ENCODE results near the gene TNPO2.

The TNPO2 gene

GRCh38 chr19:12723641-12724426 is at the start of gene TNPO2:
Gene TNPO2 (minus strand): TSS chr19:12723932. CDS start chr19:12720977, 2,955 bp downstream.
- no peak for DNase-seq

DNA sequence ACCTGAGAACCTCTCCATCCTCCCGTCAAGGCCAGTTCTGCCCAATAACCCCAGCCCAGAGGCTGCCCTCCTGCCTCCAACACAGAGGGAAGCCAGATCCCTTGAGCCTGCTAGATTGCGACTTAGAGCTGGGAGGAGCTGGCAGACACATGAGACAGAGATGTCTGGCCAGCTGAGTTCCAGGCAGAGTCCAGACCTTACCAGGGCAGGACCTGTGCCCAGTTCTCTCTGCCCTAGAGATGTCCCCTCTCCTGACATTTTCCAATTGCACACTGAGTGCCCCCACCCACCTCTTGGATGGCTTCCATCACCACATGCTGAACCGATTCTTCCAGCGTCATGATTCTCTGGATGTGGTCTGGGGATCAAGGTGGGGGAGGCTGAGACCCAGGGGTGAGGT is 48.6 kb upstream of the TNPO2 start:
- no peak for DNase-seq

DNA sequence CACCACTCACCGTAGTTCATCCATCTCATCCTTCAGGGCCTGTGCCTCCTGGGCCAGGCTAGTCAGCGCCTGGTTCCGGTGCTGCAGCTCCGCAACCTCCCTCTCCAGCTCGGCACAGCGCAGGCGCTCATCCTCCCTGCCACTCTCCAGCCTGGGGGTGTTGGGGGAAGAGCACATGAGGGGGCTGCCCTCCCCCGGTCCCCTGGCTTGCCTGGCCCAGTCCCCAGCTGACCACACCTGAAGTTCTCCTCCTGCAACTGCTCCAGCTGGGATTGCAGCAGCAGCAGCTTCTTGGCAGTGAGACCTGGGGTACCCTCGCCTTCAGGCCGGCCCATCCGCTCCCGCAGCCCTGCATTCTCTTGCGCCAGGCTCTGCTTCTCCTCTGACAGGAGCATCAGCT is 47.2 kb upstream of the TNPO2 start:
- no peak for DNase-seq

DNA sequence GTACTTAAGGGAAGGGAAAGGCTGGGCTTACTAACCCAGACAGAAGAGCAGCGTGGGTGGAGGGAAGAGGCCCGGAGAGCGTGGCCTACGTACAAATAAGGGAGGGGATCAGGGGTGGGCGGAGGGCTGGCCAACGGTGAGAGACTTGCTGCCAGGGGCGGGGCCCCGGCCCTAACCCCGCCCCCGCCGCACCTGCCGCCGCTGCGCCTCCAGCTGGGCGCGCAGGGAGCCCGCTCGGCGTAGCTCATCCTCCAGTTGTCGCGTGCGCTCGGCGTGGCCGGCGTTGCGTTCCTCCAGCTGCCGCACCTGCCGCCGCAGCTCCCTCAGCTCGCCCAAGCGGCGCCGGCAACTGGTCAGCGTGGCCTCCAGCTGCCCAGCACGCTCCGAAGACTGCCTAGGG is 46.0 kb upstream of the TNPO2 start:
- no peak for DNase-seq

DNA sequence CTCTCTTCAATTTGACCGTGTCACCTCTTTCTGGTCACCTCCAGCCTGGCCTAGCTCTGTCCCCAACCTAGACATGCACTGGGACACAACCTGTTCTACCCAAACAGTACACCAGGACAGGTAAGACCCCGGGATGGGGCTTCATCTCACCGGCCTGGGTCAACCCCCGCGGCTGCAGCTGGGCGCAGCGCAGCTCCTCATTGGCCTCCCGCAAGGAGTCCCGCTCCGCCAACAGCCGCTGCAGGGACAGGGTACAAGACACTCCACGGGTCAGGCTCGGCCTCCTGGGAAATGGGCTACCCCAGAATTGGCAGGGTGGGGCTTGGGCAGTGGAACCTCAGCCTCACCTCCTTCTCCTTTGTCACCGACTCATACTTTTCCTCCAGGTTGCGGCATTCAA is 43.9 kb upstream of the TNPO2 start:
- DNase-seq, result no peak

DNA sequence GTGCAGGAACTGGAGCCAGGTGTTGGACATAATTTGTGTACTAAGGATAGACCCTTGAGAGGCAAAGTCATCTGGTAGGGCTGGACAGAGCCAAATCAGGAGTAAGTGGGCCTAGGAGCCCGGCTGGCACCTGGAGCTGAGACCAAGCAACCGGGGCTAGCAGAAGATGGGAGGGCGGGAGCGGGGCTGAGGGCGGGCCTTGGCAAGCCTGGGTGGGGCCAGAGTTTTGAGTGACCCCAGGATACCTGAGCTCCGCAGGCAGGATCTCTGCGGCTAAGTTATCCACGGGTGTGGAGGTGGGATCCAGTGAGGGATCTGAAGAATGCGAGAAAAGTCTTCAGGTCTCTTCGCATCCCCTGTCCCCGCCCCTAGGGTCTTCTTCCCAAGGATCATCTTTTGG is 43.4 kb upstream of the TNPO2 start:
- no peak for DNase-seq

DNA sequence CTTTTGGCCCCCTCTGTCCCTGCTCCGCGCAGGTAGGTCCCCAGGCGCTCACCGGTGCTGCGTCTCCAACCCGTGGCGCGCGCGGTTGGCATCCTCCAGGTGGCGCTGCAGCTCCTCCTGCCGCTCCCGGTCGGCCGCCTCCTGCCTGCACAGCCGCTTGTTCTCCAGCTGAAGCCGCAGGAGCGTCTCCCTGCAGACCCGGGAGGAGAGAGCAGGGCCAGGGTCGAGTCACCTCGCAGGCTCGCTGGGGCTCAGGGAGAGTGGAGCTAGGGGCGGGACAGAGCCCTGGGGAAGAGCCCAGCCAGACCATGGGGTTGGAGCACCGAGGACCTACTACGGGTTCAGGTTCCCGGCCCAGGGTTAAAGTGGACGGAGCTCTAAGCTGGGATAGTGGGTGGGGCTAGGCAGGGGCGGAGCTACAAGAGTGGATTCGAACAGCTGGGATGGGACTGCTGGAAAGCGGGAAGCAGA is 42.4 kb upstream of the TNPO2 start:
- DNase-seq, result no peak

- DNase-seq, result no peak
Measured at GRCh38 chr19:12764698-12765097, 41.0 kb upstream of the TNPO2 start.

- DNase-seq, result no peak
Measured at GRCh38 chr19:12763100-12763499, 39.4 kb upstream of the TNPO2 start.

GRCh38 chr19:12759686-12760085 is 36.0 kb upstream of the TNPO2 start:
- DNase-seq, result no peak

- DNase-seq, result no peak
Measured at GRCh38 chr19:12757544-12758274, 34.0 kb upstream of the TNPO2 start.

DNA sequence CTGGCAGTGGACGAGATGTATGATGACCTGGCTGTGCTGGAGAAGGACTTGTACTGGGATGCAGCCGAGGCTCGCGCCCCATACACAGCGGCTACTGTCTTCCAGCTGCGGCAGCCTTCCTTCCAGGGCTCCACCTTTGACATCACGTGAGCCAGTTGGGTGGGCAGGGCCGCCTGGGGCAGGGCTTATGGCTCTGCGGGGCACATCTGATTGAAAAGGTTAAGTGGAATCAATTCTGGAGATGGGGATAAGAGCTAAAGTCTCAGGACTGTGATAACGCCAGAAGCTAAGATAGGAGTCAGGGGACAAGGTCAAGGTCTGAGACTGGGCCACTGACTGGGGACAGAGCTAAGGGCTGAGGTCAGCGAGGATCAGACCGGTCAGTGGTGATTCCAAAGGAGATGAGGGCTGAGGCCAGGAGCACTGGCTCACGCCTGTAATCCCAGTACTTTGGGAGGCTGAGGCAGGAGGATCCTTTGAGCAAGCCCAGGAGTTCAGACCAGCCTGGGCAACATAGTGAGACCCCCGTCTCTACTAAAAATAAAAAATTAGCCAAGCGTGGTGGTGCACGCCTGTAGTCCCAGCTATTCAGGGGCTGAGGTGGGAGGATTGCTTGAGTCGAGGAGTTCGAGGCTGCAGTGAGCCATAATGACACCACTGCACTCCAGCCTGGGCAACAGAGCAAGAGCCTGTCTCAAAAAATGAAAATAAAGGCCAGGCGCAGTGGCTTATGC is 32.6 kb upstream of the TNPO2 start:
- no peak for DNase-seq

GRCh38 chr19:12754465-12755196 is 30.9 kb upstream of the TNPO2 start:
- DNase-seq, result no peak

- DNase-seq, result no peak
Measured at GRCh38 chr19:12752056-12752781, 28.5 kb upstream of the TNPO2 start.

GRCh38 chr19:12751635-12752034 is 27.9 kb upstream of the TNPO2 start, which contains the start of gene BEST2:
Gene BEST2 (plus strand): TSS chr19:12751791. CDS start chr19:12752593, 802 bp downstream.
- no peak for DNase-seq

DNA sequence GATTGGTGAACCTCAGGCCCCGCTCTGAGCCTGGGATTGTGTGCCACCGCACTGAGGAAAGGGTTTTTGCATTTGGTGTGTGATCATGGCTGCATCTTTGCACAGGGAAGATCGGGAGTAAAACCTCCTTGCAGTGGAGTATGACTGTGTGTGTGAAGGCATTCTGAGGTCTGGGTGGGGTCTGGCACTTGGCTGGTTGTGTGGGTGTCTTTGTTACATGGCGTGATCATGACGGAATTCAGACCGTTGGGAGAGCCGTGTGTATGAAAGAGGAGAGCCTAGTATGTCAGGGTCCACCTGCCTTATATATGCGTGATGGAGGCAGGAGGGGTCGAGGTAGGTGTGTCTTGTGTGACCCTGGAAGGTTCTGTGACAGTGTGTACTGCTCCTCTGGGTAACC is 27.1 kb upstream of the TNPO2 start:
- no peak for DNase-seq

DNA sequence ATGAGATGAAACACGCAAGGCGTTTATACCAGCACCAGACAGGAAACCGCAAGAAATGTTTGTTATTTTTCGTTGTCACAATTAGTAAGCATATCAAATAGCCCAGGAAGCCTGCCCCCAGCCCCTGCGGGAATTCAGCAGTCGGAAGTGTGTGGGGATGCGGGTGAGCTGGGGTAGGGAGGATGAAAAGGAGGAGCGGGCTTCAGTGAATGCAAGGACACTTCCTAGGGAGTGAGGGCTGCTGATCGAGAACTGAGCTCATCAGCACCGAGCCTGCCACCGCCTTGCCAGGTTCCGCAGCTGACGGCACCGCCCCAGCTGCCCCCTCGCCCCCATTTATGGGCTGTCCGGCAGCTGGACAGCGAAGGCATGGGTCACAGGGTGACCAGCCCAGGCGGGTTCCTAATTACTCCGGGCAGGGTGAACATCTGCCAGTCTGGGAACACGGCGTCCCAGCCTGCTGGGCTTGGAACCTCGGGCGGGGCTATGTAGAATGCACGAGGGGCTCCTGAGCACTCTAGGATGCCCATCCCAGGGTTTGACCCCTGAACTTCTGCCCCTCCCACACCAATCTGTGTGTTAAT is 26.3 kb upstream of the TNPO2 start:
- DNase-seq, result no peak

DNA sequence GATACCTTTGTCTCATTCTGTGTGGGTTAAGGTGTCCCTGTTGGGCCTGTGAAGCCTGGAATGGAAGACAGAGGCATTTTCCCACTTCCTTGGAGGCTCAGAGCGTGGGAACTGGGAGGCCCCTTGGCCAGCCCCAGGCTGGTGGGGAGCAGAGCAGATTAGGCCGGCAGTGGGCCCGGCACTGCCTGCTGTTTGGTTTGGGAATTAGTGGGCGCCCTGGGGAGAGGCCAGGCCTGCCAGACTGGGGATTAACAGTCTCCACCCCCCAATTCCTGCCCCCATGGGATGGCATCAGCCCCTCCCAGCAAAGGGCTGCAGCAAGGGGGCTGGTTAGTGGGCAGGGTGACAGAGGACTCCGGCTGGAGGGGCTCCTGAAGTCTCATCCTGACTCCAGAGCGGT is 24.8 kb upstream of the TNPO2 start:
- no peak for DNase-seq

DNA sequence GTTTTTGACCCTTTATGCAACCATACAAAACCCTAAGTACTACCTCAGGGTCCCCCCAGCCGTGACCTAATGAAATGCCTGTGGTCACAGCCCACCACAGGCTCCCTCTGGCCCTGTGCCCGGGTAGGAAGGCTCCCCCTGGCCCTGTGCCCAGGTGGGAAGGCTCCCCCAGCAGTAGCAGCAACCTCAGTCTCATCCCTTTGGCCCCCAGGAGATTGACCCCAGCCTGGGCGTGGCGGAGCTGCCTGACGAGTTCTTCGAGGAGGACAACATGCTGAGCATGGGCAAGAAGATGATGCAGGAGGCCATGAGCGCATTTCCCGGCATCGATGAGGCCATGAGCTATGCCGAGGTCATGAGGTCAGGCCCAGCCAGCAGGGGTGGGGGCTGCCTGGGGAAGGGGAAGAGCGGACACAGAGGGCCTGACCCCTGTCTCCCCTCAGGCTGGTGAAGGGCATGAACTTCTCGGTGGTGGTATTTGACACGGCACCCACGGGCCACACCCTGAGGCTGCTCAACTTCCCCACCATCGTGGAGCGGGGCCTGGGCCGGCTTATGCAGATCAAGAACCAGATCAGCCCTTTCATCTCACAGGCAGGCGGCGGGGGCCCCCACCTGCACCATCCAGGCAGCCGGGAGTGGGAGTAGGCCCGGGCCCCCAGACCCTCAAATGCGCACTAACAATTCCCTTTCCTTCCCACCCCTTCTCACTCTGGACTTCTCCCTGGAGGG is 21.6 kb upstream of the TNPO2 start:
- no peak for DNase-seq

- no peak for DNase-seq
Measured at GRCh38 chr19:12737835-12738351, 14.2 kb upstream of the TNPO2 start.
